ENCODE measurements around the gene AGBL1.

DNA sequence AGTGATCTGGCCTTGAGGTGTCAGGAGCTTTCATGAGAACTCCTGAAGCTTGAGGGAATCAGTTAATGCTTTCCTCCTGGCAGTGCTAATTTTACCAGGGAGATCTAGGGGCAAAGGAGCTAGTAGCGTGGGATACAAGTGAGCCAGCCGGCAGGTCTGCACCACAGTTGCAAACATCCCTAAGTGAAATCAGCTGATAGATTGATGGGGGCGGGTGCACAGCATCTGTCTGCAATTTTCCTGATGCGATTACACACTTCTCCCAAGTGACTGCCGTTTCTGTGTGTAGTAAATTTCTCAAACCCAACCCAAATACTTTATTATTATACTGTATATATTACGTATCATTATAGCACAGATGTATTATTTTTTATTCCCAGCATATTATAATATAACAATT lies 304.5 kb downstream of the AGBL1 start:
- no peak for TF ChIP-seq CTCF (IDR thresholded peaks at IDR 0.05)
- TF ChIP-seq POLR2A (IDR thresholded peaks at IDR 0.05): no peak

Data from heart left ventricle (tissue), 13 donors.